GM18951 (cell line): ENCODE measurements around the gene PRRX2.

Source experiments
- POLR2A ChIP-seq: IDR thresholded peaks from 4 replicates; pipeline ENCODE4 v1.6.1; 2011; ENCODE audit warnings: mild to moderate bottlenecking; ENCODE audit not compliant: insufficient read length, insufficient read depth; ENCODE audit errors: extremely low read depth
- in situ Hi-C: fragments of 300-500 bp; cut with MboI; formaldehyde crosslinking; loops from one replicate; pipeline ENCODE4 v1.12.0; 2022; ENCODE audit warnings: low sequenced_read_pairs, mixed read lengths, inconsistent platforms; ENCODE audit not compliant: unreplicated experiment

The PRRX2 gene

GRCh38 chr9:129720865-129721545 lies 55.6 kb downstream of the PRRX2 start:
- no peak for TF ChIP-seq POLR2A
- in situ Hi-C loops: no loop called here

GRCh38 chr9:129722913-129723312 lies 57.5 kb downstream of the PRRX2 start:
- TF ChIP-seq POLR2A: no peak
- in situ Hi-C loops: no loop called here

GRCh38 chr9:129724456-129725190 lies 59.2 kb downstream of the PRRX2 start:
- in situ Hi-C loops: no loop called here
- no peak for TF ChIP-seq POLR2A

- no peak for TF ChIP-seq POLR2A
- in situ Hi-C loops: no loop called here
Measured at GRCh38 chr9:129725795-129726251, 60.4 kb downstream of the PRRX2 start.

- in situ Hi-C loops: no loop called here
- TF ChIP-seq POLR2A: no peak
Measured at GRCh38 chr9:129726322-129727160, 61.1 kb downstream of the PRRX2 start.

GRCh38 chr9:129728744-129729143 lies 63.3 kb downstream of the PRRX2 start:
- in situ Hi-C loops: no loop called here
- TF ChIP-seq POLR2A: no peak

- in situ Hi-C loops: loop anchor here (5.0 kb wide), 1 partner anchor 51 kb away; no protein-coding TSS in a partner anchor
- no peak for TF ChIP-seq POLR2A
Measured at GRCh38 chr9:129731477-129732085, 66.1 kb downstream of the PRRX2 start.

- no peak for TF ChIP-seq POLR2A
- in situ Hi-C loops: loop anchor here (5.0 kb wide), 1 partner anchor 50 kb away; no protein-coding TSS in a partner anchor
Measured at GRCh38 chr9:129732100-129732499, 66.7 kb downstream of the PRRX2 start.

GRCh38 chr9:129732946-129733631 lies 67.6 kb downstream of the PRRX2 start:
- in situ Hi-C loops: loop anchor here (5.0 kb wide), 1 partner anchor 49 kb away; no protein-coding TSS in a partner anchor
- no peak for TF ChIP-seq POLR2A

- no peak for TF ChIP-seq POLR2A
Measured at GRCh38 chr9:129733632-129733953, 68.1 kb downstream of the PRRX2 start.

GRCh38 chr9:129735546-129735945 lies 70.1 kb downstream of the PRRX2 start:
- in situ Hi-C loops: no loop called here
- TF ChIP-seq POLR2A: no peak

More at GRCh38 chr9:129733632-129733953, 68.1 kb downstream of the PRRX2 start:
- in situ Hi-C loops: loop anchor here (5.0 kb wide), 1 partner anchor 49 kb away; no protein-coding TSS in a partner anchor

- in situ Hi-C loops: no loop called here
- TF ChIP-seq POLR2A: no peak
Measured at GRCh38 chr9:129736334-129736733, 70.9 kb downstream of the PRRX2 start.
